Brain microvascular endothelial cell (primary cell): ENCODE data around the gene RAB17.

ENCODE experiments used
- DNase-seq: peaks from one replicate; pipeline ENCODE4 v3.0.0-alpha.2; 2020
- H3K27ac ChIP-seq: fragments of 250-450 bp; sonication (Bioruptor Pico); 2 replicates; pipeline ENCODE4 v1.5.1; 2020; ENCODE audit warnings: mild to moderate bottlenecking, moderate library complexity
- H3K27me3 ChIP-seq: fragments of 250-450 bp; sonication (Bioruptor Pico); replicated peaks from 2 replicates; pipeline ENCODE4 v1.5.1; 2020; ENCODE audit warnings: mild to moderate bottlenecking
- H3K36me3 ChIP-seq: fragments of 250-450 bp; sonication (Bioruptor Pico); replicated peaks from 2 replicates; pipeline ENCODE4 v1.5.1; 2020; ENCODE audit warnings: mild to moderate bottlenecking
- H3K4me3 ChIP-seq: 2 replicates; pipeline ENCODE4 v1.5.1; 2011; ENCODE audit warnings: low read depth, mild to moderate bottlenecking, control low read depth, low read length, moderate library complexity
- CTCF ChIP-seq: IDR thresholded peaks from 2 replicates; pipeline ENCODE4 v1.5.1; 2011; ENCODE audit warnings: low read depth, mild to moderate bottlenecking, moderate library complexity, low read length, control low read depth, inconsistent platforms; ENCODE audit errors: missing control alignments
- in situ Hi-C: cut with HindIII; loops from 2 replicates; pipeline ENCODE4 v1.10.0; 2017; ENCODE audit warnings: low sequenced_read_pairs, low pct_ligation_motif_present

The RAB17 gene

GRCh38 chr2:237529452-237530402 is 60.8 kb downstream of the RAB17 start:
- peaks cover 87% of the 10 kb centered on the region for H3K36me3 ChIP-seq
- no peak for DNase-seq
- no peak overlapping the region for H3K4me3 ChIP-seq
- no peaks in the 10 kb centered on the region for H3K27me3 ChIP-seq
- in situ Hi-C loops = no loop called here
- H3K27ac ChIP-seq = no peak overlapping the region
- TF ChIP-seq CTCF = no peak

GRCh38 chr2:237527766-237528165 is 62.8 kb downstream of the RAB17 start:
- in situ Hi-C loops = no loop called here
- DNase-seq = no peak

GRCh38 chr2:237527233-237527632 is 63.3 kb downstream of the RAB17 start:
- no peak overlapping the region for H3K27ac ChIP-seq
- in situ Hi-C loops = no loop called here
- no peak for TF ChIP-seq CTCF
- peaks cover 73% of the 10 kb centered on the region for H3K36me3 ChIP-seq
- no peaks in the 10 kb centered on the region for H3K27me3 ChIP-seq
- DNase-seq = no peak
- H3K4me3 ChIP-seq = no peak overlapping the region

More at GRCh38 chr2:237527766-237528165, 62.8 kb downstream of the RAB17 start:
- H3K4me3 ChIP-seq = no peak overlapping the region
- H3K27ac ChIP-seq = no peak overlapping the region
- no peak for TF ChIP-seq CTCF
- H3K27me3 ChIP-seq = no peaks in the 10 kb centered on the region
- peaks cover 78% of the 10 kb centered on the region for H3K36me3 ChIP-seq

GRCh38 chr2:237525559-237526157 is 64.9 kb downstream of the RAB17 start:
- DNase-seq = no peak
- H3K27ac ChIP-seq = no peak overlapping the region
- H3K4me3 ChIP-seq = no peak overlapping the region
- H3K27me3 ChIP-seq = no peaks in the 10 kb centered on the region
- in situ Hi-C loops = no loop called here
- no peak for TF ChIP-seq CTCF
- H3K36me3 ChIP-seq = peaks cover 68% of the 10 kb centered on the region

GRCh38 chr2:237524631-237525030 is 65.9 kb downstream of the RAB17 start:
- H3K4me3 ChIP-seq = no peak overlapping the region
- DNase-seq = no peak
- peaks cover 63% of the 10 kb centered on the region for H3K36me3 ChIP-seq
- TF ChIP-seq CTCF = no peak
- no peak overlapping the region for H3K27ac ChIP-seq
- in situ Hi-C loops = no loop called here
- no peaks in the 10 kb centered on the region for H3K27me3 ChIP-seq
